Middle frontal gyrus (tissue), 1 donor: ENCODE results near the gene CFAP99.
"Not testable (repeated sequence)": the region's sequence is repeated elsewhere in the genome, so short reads cannot be mapped to it uniquely, and the experiment has no call there.

Experiments
- DNase-seq: peaks from one replicate; pipeline ENCODE4 v3.0.0-alpha.2; 2015; ENCODE audit warnings: low spot score; ENCODE audit errors: extremely low spot score

The CFAP99 gene

GRCh38 chr4:2427383-2428334 lies 8.9 kb downstream of the CFAP99 start:
- DNase-seq: no peak

- no peak for DNase-seq
Measured at GRCh38 chr4:2428496-2429213, 9.9 kb downstream of the CFAP99 start.

GRCh38 chr4:2429945-2430757 lies 11.4 kb downstream of the CFAP99 start:
- DNase-seq: not testable (repeated sequence)

GRCh38 chr4:2432004-2432403 lies 13.2 kb downstream of the CFAP99 start:
- DNase-seq: no peak

DNA sequence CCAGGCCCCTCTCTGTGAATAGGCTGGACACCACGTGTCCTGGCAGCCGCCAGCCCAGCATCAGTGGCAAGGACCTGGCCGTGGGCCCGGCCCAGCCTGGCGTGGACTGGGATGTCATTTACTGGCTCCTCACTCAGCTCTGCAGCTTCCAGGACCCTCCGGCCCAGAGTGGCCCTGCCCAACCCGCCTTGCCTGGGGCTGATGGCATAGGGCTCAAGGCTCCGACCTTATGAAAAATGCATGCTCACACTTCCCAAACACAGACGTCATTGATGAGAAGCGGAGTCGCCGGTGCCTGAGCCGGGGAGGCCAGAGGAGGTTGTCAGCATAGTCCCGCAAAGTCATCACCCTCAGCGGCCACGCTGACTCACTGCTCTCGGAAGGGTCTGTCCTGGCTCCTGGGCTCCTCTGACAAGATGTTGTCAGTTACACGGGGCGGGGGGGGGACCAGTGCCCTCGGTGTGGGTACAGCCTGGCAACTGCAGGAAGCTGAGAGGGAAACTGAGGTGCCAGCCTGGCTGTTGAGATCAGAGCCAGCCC lies 14.3 kb downstream of the CFAP99 start:
- DNase-seq: peak; percentile 52

DNA sequence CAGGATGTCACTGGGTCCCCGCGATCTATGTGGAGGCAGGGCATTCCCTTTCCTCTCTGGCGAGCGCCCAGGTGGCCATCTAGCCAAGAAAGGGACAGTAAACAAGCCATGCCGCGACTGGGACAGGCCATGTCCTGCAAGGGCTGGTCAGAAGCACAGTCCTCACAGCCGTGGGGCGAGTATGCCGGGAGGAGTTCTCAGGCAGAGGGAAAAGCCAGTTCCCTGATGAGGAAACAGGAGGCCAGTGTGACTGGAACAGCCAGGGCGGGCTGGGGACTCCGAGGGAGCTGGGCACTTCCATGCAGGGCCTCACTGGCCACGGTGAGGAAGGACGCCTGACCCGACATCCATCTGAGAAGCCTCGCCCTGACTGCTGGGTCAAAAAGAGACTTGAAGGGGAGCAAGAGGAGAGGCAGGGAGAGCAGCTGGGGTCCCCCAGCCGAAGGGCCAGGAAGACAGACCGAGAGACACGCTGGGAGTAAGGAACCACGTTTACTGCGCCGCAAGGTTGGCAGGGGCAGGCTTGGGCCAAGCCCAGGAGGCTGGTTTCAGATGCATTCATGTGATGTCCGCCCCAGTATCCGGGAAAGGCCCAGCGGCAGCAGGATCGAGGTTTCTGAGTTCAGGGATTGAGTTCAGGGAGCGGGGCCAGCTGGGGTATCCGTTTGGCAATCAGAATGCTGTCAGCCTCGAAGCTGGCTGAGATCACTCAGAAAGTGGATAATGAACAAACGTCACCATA lies 15.0 kb downstream of the CFAP99 start:
- no peak for DNase-seq

GRCh38 chr4:2434420-2434819 lies 15.7 kb downstream of the CFAP99 start:
- no peak for DNase-seq

DNA sequence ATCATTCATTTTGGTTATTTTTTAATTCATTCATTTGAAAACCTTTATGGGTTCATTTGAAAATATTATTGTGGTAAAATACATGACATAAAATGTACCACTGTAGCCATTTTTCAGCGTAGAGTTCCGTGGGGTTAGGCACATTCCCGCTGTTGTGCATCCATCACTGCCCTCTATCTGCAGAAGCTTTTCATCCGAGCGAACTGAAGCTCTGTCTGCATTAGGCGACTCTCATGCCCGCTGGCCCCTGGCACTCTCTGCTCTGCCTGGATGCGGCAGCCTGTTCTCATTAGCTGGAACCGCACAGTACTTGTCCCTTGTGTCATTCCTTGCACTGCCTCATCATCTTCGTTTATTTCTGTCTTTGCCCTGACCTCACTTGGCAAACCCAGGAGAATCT lies 17.5 kb downstream of the CFAP99 start:
- peak; percentile 39 for DNase-seq

DNA sequence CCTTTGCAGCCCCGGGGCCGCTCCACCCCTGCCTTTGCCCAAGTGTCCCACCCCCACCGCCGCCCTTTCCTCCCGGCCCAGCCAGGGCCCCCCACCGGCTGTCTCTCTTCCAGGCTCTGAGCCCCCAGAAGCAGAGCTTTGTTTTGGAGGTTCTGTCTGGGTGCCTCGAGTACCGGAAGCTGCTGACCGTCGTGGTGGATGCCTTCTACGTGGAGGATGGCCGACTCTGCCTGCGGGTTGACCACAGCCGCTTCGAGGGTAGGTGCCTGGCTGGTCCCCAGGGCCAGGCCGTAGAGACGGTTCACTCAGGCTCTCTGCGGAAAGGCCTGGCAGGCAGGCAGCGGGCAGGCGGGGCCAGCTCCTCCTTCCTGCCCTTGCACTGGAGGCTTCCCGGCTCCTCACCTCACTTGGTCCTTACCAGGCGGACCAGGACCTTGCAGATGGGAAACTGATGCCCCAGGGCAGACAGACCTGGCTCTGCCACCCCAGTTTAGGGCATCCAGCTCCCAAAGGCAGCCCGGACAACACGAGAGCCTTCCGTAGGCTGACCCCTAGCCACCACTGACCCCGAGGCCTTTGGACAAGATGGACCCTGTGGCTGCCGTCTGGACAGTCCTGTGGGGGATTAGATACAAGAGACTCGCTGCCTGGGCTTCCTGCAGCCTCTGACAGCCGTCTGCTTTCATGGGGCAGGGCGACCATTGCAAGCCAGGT lies 18.2 kb downstream of the CFAP99 start:
- no peak for DNase-seq

GRCh38 chr4:2437475-2438215 lies 18.9 kb downstream of the CFAP99 start:
- no peak for DNase-seq

DNA sequence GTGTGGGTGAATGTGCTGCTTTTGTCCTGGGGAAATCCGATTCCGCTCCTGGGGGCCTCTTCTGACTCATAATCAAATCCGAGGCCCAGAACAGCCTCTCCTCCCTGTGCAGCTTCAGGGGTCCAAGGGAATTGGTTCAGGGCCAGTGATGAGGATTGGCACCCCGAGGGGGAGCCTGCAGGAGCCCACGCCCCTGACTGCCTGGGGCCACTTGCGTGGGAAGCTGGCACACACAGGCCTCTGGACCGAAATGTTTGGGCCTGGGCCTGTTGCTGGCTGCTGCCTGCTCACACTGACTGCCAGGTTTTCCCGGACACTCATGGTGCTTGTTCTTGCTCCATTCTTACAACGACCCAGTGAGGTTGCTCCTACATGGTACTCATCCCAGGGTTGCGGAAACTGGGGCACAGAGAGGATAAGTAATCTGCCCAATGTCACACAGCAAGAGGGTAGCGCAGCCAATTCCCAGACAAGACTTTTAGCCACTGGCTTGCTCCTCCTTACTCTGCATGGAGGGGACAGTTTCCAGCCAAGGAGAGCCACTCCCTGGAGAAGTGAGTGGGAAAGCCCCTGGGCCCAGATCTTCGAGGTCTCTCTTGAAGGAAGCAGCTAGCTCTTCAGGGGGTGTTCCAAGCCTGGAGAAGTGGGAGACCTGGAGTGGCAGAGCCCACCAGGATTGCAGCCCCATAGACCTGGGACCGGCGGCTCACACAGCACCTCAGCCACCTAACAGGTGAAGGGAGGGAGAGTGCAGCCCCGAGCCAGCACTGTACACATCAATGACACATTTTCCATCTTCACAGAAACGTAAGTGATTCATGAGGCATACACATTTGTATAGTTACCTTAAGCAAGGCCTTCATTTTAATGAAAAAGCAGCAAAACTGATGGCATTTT lies 20.3 kb downstream of the CFAP99 start:
- DNase-seq: no peak

DNA sequence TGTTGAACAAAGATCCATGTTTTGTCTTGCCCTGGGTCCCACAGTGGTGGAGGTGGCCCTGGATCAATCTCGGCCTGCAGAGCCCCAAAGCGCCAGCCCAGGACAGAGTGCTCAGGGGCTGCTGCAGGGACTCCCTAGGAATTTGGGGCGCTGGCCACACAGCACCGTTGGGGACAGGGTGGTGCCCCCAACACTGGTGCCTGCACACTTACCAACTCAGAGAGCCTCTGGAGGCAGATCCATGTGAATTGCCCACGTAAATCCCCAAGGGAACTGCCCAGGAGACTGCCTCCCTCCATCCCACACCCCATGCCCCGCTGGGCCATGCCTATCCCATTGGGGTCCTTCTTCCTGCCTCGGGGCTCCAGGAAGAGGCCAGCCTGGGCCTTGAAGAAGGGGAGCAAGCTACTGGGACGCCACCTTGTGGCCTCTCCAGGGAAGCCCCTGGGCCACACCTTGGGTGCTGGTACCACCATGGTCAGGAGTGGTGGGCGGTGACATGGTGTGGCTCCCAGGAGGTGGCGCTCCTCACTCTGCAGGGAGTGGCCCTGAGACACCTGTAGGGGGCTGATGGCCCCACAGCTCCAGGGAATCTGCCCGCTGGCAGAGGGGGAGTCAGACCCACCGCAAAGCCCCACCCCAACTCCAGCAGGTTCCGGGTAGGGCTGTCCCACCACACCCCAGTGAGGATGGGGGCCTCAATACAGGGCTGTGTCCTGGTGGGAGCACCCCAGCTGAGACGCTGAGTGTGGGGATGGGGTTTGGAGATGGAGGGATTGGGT lies 22.8 kb downstream of the CFAP99 start:
- no peak for DNase-seq

DNA sequence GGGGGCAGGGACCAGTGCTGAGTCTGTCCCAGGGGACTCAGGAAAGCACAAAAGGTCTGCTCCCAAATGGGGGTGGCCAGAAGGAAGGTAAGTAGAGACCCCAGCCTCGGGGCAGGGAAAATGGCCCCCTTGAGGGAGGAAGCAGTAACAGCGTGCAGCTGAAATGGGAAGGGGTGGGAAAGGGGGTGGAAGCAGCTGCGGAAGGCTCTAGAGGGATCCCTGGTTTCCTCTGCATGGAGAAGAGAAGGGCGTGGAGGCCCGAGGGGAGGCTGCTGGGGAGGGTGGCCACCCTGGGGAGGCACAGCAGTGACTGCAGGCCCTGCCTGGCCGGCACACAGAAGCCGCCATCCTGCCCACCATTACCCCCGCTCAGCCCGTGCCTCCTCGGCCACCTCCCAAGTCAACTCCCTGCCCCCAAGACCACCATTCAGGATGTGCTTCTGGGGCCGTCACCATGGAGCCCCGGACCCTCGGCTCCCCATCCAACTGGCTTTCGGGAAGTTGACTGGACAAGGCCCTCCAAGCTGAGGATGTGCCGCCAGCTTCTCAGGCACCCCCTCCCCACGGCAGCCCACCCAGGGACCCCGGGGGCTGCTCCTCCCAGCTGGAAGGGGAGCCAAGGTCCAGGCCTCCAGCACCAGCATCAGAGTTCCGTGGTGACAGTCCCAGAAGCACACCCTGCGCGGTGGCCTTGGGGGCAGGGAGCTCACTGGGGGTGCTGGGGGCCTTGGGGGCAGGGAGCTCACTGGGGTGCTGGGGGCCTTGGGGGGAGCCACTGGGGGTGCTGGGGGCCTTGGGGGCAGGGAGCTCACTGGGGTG lies 23.6 kb downstream of the CFAP99 start:
- no peak for DNase-seq

DNA sequence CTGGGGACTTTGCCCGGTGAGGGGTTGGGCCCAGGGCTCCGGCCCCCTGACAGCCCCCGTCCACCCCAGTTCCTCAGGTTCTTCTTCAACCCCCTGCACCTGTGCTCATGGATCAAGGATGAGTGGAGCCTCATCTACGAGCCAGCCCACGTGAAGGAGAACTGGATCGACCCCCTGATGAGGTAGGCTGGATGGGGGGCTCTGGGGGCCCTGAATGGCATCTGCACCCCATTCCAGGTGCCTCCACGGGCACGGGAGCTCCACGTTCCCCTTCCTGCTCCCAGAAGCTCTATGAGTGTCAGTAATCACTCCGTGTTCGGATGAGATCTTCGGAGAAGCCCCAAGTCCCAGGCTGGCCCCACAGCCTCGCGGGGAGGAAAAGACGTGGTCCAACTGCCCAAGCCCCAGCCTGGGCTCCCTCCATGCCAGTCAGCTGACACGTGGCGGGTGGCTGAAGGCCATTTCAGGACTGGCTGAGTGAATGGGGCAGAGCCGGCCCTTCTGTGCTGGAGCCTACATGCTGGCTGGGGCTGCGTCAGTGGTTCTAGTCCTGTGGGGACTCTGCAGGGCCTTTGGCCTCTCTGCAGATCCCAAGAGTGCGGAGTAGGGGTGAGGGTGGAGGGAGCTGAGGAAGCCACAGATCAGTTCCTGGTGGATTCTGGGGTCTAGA lies 24.4 kb downstream of the CFAP99 start:
- no peak for DNase-seq

- no peak for DNase-seq
Measured at GRCh38 chr4:2443956-2444740, 25.4 kb downstream of the CFAP99 start.
